ENCODE results near the gene BOLA3. TPM values are rescaled to one million over a fixed set of nuclear protein-coding genes. Genes with fewer than 3 reads are reported as not detected.
"Not testable (repeated sequence)": the region's sequence is repeated elsewhere in the genome, so short reads cannot be mapped to it uniquely, and the experiment has no call there.

The BOLA3 gene
- total and polyA plus RNA-seq, 8 donors, result 7.2 to 32.5 (median 16.2) TPM

DNA sequence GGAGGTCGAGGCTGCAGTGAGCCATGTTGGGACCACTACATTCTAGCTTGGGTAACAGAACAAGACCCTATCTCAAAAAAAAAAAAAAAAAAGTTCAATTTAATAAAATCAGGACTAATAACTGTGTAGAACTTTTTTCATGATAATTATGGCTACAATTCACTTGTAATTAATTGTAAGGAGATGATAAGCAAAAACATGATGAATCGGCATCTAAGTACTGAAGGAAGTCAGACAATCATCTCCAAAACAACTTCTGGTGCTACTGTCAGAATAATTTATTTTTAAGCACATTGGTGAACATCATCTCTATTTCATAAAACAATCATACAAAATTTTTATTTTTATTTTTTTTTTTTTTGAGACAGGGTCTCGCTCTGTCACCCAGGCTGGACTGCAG lies 41.0 kb upstream of the BOLA3 start:
- Histone ChIP-seq H3K4me3 (no peak overlapping the region), H3K27ac (no peak overlapping the region), H3K36me3 (no peaks in the 10 kb centered on the region), H3K27me3 (no peaks in the 10 kb centered on the region), H3K4me1 (peaks cover 0 to 12% (median 6%) of the 10 kb centered on the region in 3 donors), H3K9me3 (no peaks in the 10 kb centered on the region)
- 95 to 100% methylated on average over 3 of the region's 3 CpGs for WGBS, 2 donors
- TF ChIP-seq, protein P1, sequence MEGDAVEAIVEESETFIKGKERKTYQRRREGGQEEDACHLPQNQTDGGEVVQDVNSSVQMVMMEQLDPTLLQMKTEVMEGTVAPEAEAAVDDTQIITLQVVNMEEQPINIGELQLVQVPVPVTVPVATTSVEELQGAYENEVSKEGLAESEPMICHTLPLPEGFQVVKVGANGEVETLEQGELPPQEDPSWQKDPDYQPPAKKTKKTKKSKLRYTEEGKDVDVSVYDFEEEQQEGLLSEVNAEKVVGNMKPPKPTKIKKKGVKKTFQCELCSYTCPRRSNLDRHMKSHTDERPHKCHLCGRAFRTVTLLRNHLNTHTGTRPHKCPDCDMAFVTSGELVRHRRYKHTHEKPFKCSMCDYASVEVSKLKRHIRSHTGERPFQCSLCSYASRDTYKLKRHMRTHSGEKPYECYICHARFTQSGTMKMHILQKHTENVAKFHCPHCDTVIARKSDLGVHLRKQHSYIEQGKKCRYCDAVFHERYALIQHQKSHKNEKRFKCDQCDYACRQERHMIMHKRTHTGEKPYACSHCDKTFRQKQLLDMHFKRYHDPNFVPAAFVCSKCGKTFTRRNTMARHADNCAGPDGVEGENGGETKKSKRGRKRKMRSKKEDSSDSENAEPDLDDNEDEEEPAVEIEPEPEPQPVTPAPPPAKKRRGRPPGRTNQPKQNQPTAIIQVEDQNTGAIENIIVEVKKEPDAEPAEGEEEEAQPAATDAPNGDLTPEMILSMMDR (IDR thresholded peaks at IDR 0.05), result no peak
- intact Hi-C loops (cut with DNase I), result no loop called here
- ATAC-seq (no peak), FAIRE-seq (no peak), DNase-seq (no peak)

DNA sequence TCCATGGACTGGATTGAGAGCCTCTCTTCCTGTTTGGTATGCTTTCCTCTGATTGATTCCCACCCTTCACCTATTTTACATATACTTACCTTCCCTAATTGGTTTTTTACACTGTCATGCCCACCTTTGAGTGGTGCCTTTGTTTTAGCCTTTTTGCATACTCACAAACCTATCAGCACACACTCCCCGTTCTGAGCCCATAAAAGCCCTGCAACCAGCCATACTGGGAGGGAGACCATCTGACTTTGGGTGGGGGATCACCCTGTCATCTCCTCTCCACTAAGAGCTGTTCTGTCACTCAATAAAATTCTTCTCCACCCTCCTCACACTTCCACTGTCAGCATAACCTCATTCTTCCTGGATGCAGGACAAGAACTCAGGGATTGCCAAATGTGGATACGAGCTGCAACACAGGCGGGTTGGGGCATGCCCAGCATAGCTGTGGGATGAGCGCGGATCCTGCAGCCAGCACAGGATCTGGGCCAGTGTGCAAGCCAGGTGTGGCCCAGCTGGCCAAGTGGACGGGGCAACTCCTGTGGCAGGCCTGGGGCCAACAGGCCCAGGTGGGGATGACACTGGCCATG lies 40.4 kb upstream of the BOLA3 start:
- intact Hi-C loops (cut with DNase I), result no loop called here
- DNase-seq, result no peak
- no peak for FAIRE-seq
- TF ChIP-seq, protein P1 (IDR thresholded peaks at IDR 0.05), result no peak
- H3K36me3 ChIP-seq, result no peaks in the 10 kb centered on the region
- WGBS, 2 donors, result 86 to 91% methylated on average over 6 of the region's 6 CpGs
- ATAC-seq, result peak in 1 of 4 donors; percentile 8
- no peak overlapping the region for H3K4me3 ChIP-seq
- no peaks in the 10 kb centered on the region for H3K27me3 ChIP-seq
- H3K4me1 ChIP-seq, result peaks cover 0 to 12% (median 6%) of the 10 kb centered on the region in 3 donors
- H3K27ac ChIP-seq, result no peak overlapping the region
- no peaks in the 10 kb centered on the region for H3K9me3 ChIP-seq

DNA sequence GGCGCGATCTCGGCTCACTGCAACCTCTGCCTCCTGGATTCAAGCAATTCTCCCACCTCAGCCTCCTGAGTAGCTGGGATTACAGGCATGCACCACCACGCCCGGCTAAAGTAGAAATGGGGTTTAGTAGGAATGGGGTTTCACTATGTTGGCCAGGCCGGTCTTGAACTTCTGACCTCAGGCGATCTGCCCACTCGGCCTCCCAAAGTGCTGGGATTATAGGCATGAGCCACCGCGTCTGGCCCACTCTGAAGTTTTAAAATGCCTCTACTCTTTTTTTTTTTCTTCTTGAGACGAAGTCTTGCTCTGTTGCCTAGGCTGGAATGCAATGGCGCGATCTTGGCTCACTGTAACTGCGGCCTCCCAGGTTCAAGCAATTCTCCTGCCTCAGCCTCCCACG lies 39.0 kb upstream of the BOLA3 start:
- ATAC-seq; H3K4me3 ChIP-seq; H3K27me3 ChIP-seq; H3K4me1 ChIP-seq; FAIRE-seq; H3K9me3 ChIP-seq; H3K36me3 ChIP-seq; intact Hi-C loops (cut with DNase I); DNase-seq: not testable (repeated sequence)
- 92 to 97% methylated on average over 15 of the region's 15 CpGs for WGBS, 2 donors
- peak overlapping the region in 1 of 4 donors; percentile 30 for H3K27ac ChIP-seq

DNA sequence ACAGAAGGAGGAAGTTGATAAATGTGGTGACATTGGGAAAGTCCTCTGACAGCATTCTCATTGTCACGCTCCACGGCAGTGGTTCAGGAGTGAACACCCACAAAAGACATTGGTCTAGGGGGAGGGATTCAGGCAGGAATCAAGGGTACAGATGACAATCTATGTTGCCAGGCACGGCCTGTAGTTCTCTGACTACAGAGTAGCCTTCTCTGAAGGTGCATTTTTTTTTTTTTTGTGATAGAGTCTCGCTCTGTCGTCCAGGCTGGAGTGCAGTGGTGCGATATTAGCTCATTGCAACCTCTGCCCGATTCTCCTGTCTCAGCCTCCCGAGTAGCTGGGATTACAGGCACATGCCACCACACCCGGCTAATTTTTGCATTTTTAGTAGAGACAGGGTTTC lies 38.3 kb upstream of the BOLA3 start:
- intact Hi-C loops (cut with DNase I), result no loop called here
- DNase-seq (no peak), FAIRE-seq (no peak), ATAC-seq (peak in 2 of 4 donors; percentile 71 to 79)
- Histone ChIP-seq H3K27me3 (no peaks in the 10 kb centered on the region), H3K27ac (peak overlapping the region in 2 of 4 donors; percentile 30 to 55), H3K9me3 (no peaks in the 10 kb centered on the region), H3K4me3 (no peak overlapping the region), H3K4me1 (no peaks in the 10 kb centered on the region), H3K36me3 (no peaks in the 10 kb centered on the region)
- TF ChIP-seq, protein P1 (IDR thresholded peaks at IDR 0.05), result no peak
- 83 to 89% methylated on average over 9 of the region's 9 CpGs for WGBS, 2 donors

DNA sequence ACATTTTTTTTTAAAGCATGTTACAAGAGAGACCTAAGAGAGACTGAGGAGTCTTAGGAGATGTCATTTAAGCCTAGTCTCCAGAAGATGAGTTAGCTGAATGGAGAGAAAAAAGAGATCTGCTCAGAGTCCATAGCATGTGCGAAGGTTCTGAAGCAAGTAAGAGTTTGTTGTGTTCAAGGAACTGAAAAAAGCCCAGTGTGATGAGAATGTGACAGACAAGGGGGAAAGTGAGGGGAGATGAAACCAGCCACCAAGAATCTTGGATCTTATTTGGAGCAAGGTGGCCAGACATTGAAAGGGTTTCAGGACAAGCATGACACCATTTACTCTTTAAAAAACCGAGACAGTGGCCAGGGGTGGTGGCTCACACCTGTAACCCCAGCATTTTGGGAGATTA lies 36.2 kb upstream of the BOLA3 start:
- intact Hi-C loops (cut with DNase I), result no loop called here
- TF ChIP-seq, protein P1 (IDR thresholded peaks at IDR 0.05), result no peak
- 84 to 88% methylated on average over 2 of the region's 2 CpGs for WGBS, 2 donors
- no peaks in the 10 kb centered on the region for H3K27me3 ChIP-seq
- H3K4me1 ChIP-seq, result peaks cover 0 to 4% (median 0%) of the 10 kb centered on the region in 3 donors
- no peaks in the 10 kb centered on the region for H3K36me3 ChIP-seq
- H3K4me3 ChIP-seq, result no peak overlapping the region
- no peak for ATAC-seq
- no peaks in the 10 kb centered on the region for H3K9me3 ChIP-seq
- H3K27ac ChIP-seq, result no peak overlapping the region
- no peak for FAIRE-seq
- no peak for DNase-seq
